T-helper 17 cell (primary cell): Measurements from ENCODE around the gene TBC1D5. TPM values are rescaled to one million over a fixed set of nuclear protein-coding genes. Genes with fewer than 3 reads are reported as not detected.
"Not testable (repeated sequence)": the region's sequence is repeated elsewhere in the genome, so short reads cannot be mapped to it uniquely, and the experiment has no call there.

Experiments used
- ATAC-seq: fragments of 150-1000 bp; cut with Tn5 transposase; 2 replicates; pipeline ENCODE4 v1.10.0; 2021; ENCODE audit warnings: mild to moderate bottlenecking, moderate library complexity
- DNase-seq, 3 donors: peaks; one replicate each; pipeline versions ENCODE4 v3.0.0 to v3.0.0-alpha.2; 2020 to 2021
- H3K9me3 ChIP-seq: one replicate; pipeline ENCODE4 v1.7.0; 2013; ENCODE audit warnings: low read length, mild to moderate bottlenecking; ENCODE audit not compliant: control insufficient read depth, poor library complexity, severe bottlenecking
- H3K27ac Mint-ChIP-seq: one replicate; pipeline ENCODE4 v1.8.0; 2022; ENCODE audit warnings: mild to moderate bottlenecking, moderate library complexity, mixed read lengths
- H3K27me3 Mint-ChIP-seq: one replicate; pipeline ENCODE4 v1.8.0; 2022; ENCODE audit warnings: mixed read lengths
- H3K36me3 Mint-ChIP-seq: one replicate; pipeline ENCODE4 v1.8.0; 2022; ENCODE audit warnings: low read depth, mixed read lengths
- H3K4me1 Mint-ChIP-seq: one replicate; pipeline ENCODE4 v1.8.0; 2022; ENCODE audit warnings: mild to moderate bottlenecking, mixed read lengths
- H3K4me3 Mint-ChIP-seq: one replicate; pipeline ENCODE4 v1.8.0; 2022; ENCODE audit warnings: mild to moderate bottlenecking, moderate library complexity, mixed read lengths
- total RNA-seq, 4 donors: library from RNA in 2 of 4; stranded (reverse) in 2 of 4; gene quantifications; one replicate each; pipeline ENCODE4 v1.2.3 and lab custom pipeline; 2022 to 2026

The TBC1D5 gene
- total RNA-seq, 2 donors from 2014 or later: 53.7 to 58.4 TPM

- Mint-ChIP-seq H3K27me3 (no peaks in the 10 kb centered on the region), H3K4me1 (no peaks in the 10 kb centered on the region), H3K27ac (no peak overlapping the region), H3K4me3 (no peak overlapping the region), H3K36me3 (peaks cover 3% of the 10 kb centered on the region)
- DNase-seq (no peak), ATAC-seq (no peak)
- no peaks in the 10 kb centered on the region for H3K9me3 ChIP-seq
These were observed 386.8 kb downstream of the TBC1D5 start for GRCh38 chr3:17355591-17355990.

GRCh38 chr3:17354341-17354740 lies 388.1 kb downstream of the TBC1D5 start:
- Mint-ChIP-seq H3K36me3 (peaks cover 3% of the 10 kb centered on the region), H3K27ac (no peak overlapping the region), H3K4me1 (no peaks in the 10 kb centered on the region), H3K27me3 (no peaks in the 10 kb centered on the region), H3K4me3 (no peak overlapping the region)
- H3K9me3 ChIP-seq: no peaks in the 10 kb centered on the region
- DNase-seq: no peak
- no peak for ATAC-seq

GRCh38 chr3:17352620-17353019 lies 389.8 kb downstream of the TBC1D5 start:
- Mint-ChIP-seq H3K27ac (no peak overlapping the region), H3K4me3 (no peak overlapping the region), H3K36me3 (peaks cover 3% of the 10 kb centered on the region), H3K4me1 (peaks cover 3% of the 10 kb centered on the region), H3K27me3 (no peaks in the 10 kb centered on the region)
- no peak for ATAC-seq
- DNase-seq: no peak
- H3K9me3 ChIP-seq: no peaks in the 10 kb centered on the region

GRCh38 chr3:17351193-17351592 lies 391.2 kb downstream of the TBC1D5 start:
- not testable (repeated sequence) for H3K27ac Mint-ChIP-seq, H3K36me3 Mint-ChIP-seq, H3K27me3 Mint-ChIP-seq, H3K4me1 Mint-ChIP-seq, DNase-seq, H3K4me3 Mint-ChIP-seq, H3K9me3 ChIP-seq, ATAC-seq

- ATAC-seq (no peak), DNase-seq (no peak)
- H3K27ac Mint-ChIP-seq: no peak overlapping the region
- H3K4me1 Mint-ChIP-seq: peaks cover 3% of the 10 kb centered on the region
- peaks cover 3% of the 10 kb centered on the region for H3K36me3 Mint-ChIP-seq
- no peak overlapping the region for H3K4me3 Mint-ChIP-seq
- no peaks in the 10 kb centered on the region for H3K9me3 ChIP-seq
- no peaks in the 10 kb centered on the region for H3K27me3 Mint-ChIP-seq
These were observed 393.3 kb downstream of the TBC1D5 start for GRCh38 chr3:17349093-17349492.

GRCh38 chr3:17342119-17342518 lies 400.3 kb downstream of the TBC1D5 start:
- Mint-ChIP-seq H3K36me3 (peaks cover 2% of the 10 kb centered on the region), H3K27ac (no peak overlapping the region), H3K4me1 (peaks cover 2% of the 10 kb centered on the region), H3K4me3 (no peak overlapping the region), H3K27me3 (no peaks in the 10 kb centered on the region)
- DNase-seq: no peak
- H3K9me3 ChIP-seq: no peaks in the 10 kb centered on the region
- ATAC-seq: no peak

GRCh38 chr3:17340693-17341092 lies 401.7 kb downstream of the TBC1D5 start:
- no peak for DNase-seq
- Mint-ChIP-seq H3K4me1 (peaks cover 7% of the 10 kb centered on the region), H3K27me3 (no peaks in the 10 kb centered on the region), H3K27ac (no peak overlapping the region), H3K4me3 (no peak overlapping the region), H3K36me3 (peaks cover 2% of the 10 kb centered on the region)
- no peaks in the 10 kb centered on the region for H3K9me3 ChIP-seq
- ATAC-seq: no peak

GRCh38 chr3:17340261-17340660 lies 402.2 kb downstream of the TBC1D5 start:
- Mint-ChIP-seq H3K27me3 (no peaks in the 10 kb centered on the region), H3K27ac (no peak overlapping the region), H3K4me1 (peaks cover 7% of the 10 kb centered on the region), H3K4me3 (no peak overlapping the region), H3K36me3 (peaks cover 2% of the 10 kb centered on the region)
- no peaks in the 10 kb centered on the region for H3K9me3 ChIP-seq
- ATAC-seq: no peak
- DNase-seq: no peak

- peaks cover 2% of the 10 kb centered on the region for H3K36me3 Mint-ChIP-seq
These were observed 403.3 kb downstream of the TBC1D5 start for GRCh38 chr3:17339132-17339575.

GRCh38 chr3:17336291-17336690 lies 406.1 kb downstream of the TBC1D5 start:
- H3K27ac Mint-ChIP-seq: peak overlapping the region; percentile 87
- no peaks in the 10 kb centered on the region for H3K27me3 Mint-ChIP-seq
- DNase-seq (no peak), ATAC-seq (peak; percentile 78)
- H3K4me1 Mint-ChIP-seq: peaks cover 4% of the 10 kb centered on the region
- H3K4me3 Mint-ChIP-seq: peak overlapping the region; percentile 5
- H3K9me3 ChIP-seq: peaks cover 2% of the 10 kb centered on the region
- H3K36me3 Mint-ChIP-seq: no peaks in the 10 kb centered on the region

More at GRCh38 chr3:17339132-17339575, 403.3 kb downstream of the TBC1D5 start:
- no peaks in the 10 kb centered on the region for H3K27me3 Mint-ChIP-seq
- H3K4me1 Mint-ChIP-seq: peaks cover 7% of the 10 kb centered on the region
- ATAC-seq (no peak), DNase-seq (no peak)
- H3K27ac Mint-ChIP-seq: no peak overlapping the region
- H3K4me3 Mint-ChIP-seq: no peak overlapping the region
- no peaks in the 10 kb centered on the region for H3K9me3 ChIP-seq

- H3K36me3 Mint-ChIP-seq: no peaks in the 10 kb centered on the region
- H3K4me1 Mint-ChIP-seq: peaks cover 4% of the 10 kb centered on the region
- no peaks in the 10 kb centered on the region for H3K27me3 Mint-ChIP-seq
- ATAC-seq (no peak), DNase-seq (no peak)
- H3K9me3 ChIP-seq: peaks cover 2% of the 10 kb centered on the region
- H3K27ac Mint-ChIP-seq: no peak overlapping the region
- no peak overlapping the region for H3K4me3 Mint-ChIP-seq
These were observed 408.5 kb downstream of the TBC1D5 start for GRCh38 chr3:17333893-17334292.

GRCh38 chr3:17333446-17333845 lies 409.0 kb downstream of the TBC1D5 start:
- Mint-ChIP-seq H3K4me3 (no peak overlapping the region), H3K4me1 (peaks cover 4% of the 10 kb centered on the region), H3K27ac (no peak overlapping the region), H3K27me3 (no peaks in the 10 kb centered on the region), H3K36me3 (no peaks in the 10 kb centered on the region)
- no peak for ATAC-seq
- DNase-seq: no peak
- peaks cover 2% of the 10 kb centered on the region for H3K9me3 ChIP-seq

- DNase-seq (no peak), ATAC-seq (no peak)
- H3K9me3 ChIP-seq: peaks cover 2% of the 10 kb centered on the region
- Mint-ChIP-seq H3K4me3 (no peak overlapping the region), H3K27ac (no peak overlapping the region), H3K4me1 (peaks cover 3% of the 10 kb centered on the region), H3K27me3 (no peaks in the 10 kb centered on the region), H3K36me3 (no peaks in the 10 kb centered on the region)
These were observed 411.8 kb downstream of the TBC1D5 start for GRCh38 chr3:17330660-17331059.

- H3K27ac Mint-ChIP-seq: no peak overlapping the region
- ATAC-seq (no peak), DNase-seq (no peak)
- H3K36me3 Mint-ChIP-seq: no peaks in the 10 kb centered on the region
- peaks cover 3% of the 10 kb centered on the region for H3K4me1 Mint-ChIP-seq
- H3K27me3 Mint-ChIP-seq: no peaks in the 10 kb centered on the region
- H3K4me3 Mint-ChIP-seq: no peak overlapping the region
- H3K9me3 ChIP-seq: peaks cover 2% of the 10 kb centered on the region
These were observed 412.5 kb downstream of the TBC1D5 start for GRCh38 chr3:17329927-17330326.
